Measurements from ENCODE around the gene GPX2.

DNA sequence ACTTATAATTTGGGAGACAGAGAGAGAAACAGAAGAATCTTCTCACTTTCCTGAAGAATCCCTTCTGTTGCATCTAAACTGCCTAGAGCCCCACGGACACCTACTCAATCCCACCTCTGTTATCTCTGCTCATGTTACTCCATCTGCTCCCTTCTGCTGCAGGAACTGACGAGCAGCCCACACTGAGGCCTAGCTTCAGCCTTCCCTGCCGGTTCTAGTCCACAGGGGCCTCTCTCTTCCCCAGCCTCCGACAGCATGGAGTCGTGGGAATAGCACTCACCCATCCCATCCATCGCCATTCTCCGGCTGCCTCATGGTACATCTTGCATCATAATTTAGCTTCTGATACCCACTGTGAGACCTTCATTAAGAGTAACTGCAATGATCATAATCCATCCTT lies 25.6 kb upstream of the GPX2 start:
- TF ChIP-seq POLR2A (IDR thresholded peaks at IDR 0.05) = no peak
- TF ChIP-seq, protein P1, sequence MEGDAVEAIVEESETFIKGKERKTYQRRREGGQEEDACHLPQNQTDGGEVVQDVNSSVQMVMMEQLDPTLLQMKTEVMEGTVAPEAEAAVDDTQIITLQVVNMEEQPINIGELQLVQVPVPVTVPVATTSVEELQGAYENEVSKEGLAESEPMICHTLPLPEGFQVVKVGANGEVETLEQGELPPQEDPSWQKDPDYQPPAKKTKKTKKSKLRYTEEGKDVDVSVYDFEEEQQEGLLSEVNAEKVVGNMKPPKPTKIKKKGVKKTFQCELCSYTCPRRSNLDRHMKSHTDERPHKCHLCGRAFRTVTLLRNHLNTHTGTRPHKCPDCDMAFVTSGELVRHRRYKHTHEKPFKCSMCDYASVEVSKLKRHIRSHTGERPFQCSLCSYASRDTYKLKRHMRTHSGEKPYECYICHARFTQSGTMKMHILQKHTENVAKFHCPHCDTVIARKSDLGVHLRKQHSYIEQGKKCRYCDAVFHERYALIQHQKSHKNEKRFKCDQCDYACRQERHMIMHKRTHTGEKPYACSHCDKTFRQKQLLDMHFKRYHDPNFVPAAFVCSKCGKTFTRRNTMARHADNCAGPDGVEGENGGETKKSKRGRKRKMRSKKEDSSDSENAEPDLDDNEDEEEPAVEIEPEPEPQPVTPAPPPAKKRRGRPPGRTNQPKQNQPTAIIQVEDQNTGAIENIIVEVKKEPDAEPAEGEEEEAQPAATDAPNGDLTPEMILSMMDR (IDR thresholded peaks at IDR 0.05 in 4 of 5, conservative IDR thresholded peaks at IDR 0.05 in 1 of 5) = no peak

Data from gastrocnemius medialis (tissue), 4 donors.